Adrenal gland (tissue), 5 donors: Measurements from ENCODE around the gene ABCB10.

Source experiments
- POLR2A ChIP-seq, 2 donors: fragments of 450-650 bp; IDR thresholded peaks; one replicate each; pipeline ENCODE4 v1.6.1; 2017; ENCODE audit warnings: antibody characterized with exemption in 2 of 2, mild to moderate bottlenecking in 2 of 2, moderate library complexity in 1 of 2
- TF ChIP-seq, protein P1 (sequence below), 6 experiments: fragments of 450-650 bp in 4 of 6; fragments of 200-600 bp in 2 of 6; sonication (generic) in 1 of 6; IDR thresholded peaks; 1 replicate in 5 of 6; 2 replicates in 1 of 6; pipeline versions ENCODE4 v1.5.1 to v1.8.0; 2016 to 2021; ENCODE audit warnings: antibody characterized with exemption in 6 of 6, mild to moderate bottlenecking in 2 of 6, moderate library complexity in 1 of 6
- donor health status: DM: no; HTN: no; CAD: no.

DNA sequence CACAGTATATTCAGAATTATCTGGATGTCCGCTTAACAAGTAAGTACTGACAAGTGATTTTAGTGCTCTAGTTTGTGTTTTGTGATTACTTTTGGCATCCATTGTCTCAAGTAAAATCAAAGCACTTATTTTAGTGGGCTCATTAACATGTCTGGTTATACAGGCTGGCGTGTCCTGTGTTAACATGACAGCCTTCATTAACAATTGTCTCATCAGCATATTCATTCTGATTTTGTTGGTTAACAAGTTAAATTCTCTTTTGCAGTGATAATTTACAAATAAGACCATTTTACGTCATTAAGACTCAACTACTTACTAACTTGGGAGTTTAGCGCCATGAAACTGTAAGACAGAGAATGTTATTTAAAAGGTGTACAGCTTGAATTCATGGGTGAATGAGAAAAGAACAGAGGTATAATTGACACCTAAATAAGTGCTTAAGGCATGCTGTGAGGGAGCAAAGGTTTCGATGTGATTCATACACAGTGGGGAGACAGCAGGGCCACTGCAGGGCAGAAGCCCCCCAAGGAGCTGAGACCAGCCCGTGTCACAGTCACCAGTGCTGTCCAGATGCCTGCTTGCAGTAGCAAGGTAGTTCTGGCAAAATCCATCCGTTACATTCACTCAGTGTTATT, 45.0 kb upstream of the ABCB10 start:
- TF ChIP-seq POLR2A (IDR thresholded peaks at IDR 0.05), result no peak
- TF ChIP-seq, protein P1, sequence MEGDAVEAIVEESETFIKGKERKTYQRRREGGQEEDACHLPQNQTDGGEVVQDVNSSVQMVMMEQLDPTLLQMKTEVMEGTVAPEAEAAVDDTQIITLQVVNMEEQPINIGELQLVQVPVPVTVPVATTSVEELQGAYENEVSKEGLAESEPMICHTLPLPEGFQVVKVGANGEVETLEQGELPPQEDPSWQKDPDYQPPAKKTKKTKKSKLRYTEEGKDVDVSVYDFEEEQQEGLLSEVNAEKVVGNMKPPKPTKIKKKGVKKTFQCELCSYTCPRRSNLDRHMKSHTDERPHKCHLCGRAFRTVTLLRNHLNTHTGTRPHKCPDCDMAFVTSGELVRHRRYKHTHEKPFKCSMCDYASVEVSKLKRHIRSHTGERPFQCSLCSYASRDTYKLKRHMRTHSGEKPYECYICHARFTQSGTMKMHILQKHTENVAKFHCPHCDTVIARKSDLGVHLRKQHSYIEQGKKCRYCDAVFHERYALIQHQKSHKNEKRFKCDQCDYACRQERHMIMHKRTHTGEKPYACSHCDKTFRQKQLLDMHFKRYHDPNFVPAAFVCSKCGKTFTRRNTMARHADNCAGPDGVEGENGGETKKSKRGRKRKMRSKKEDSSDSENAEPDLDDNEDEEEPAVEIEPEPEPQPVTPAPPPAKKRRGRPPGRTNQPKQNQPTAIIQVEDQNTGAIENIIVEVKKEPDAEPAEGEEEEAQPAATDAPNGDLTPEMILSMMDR (IDR thresholded peaks at IDR 0.05), result no peak
